Measurements from ENCODE around the gene INHBA. TPM values are rescaled to one million over a fixed set of nuclear protein-coding genes. Genes with fewer than 3 reads are reported as not detected.

Gene INHBA
- total and polyA plus RNA-seq, 9 of the 15 experiments (the other 6 are each of a cell fraction or from before 2014, with no cell fraction given): 0.02 to 0.04 TPM; not detected in 7

DNA sequence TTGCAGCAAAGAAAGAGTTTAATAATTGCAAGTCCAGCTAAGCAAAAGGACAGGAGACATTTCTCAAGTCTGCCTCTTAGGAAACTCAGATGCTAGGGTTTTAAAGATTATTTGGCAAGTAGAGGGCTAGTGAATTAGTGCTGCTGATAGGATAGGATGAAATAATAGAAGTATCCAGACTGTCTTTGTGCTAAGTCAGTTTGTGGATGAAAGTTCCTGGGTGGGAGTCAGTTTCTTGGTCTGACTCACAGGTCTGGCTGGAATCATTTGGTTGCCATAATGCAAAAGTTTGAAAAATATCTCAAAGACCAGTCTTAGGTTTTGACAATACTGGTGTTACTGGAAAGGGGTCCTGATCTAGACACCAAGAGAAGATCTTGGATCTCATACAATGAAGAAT lies 42.6 kb upstream of the INHBA start:
- no TSS peak for BruUV-seq (replicated peaks)
- H3K4me2 ChIP-seq (ENCODE audit: insufficient read depth, low read length): no peak overlapping the region
- in situ Hi-C loops (cut with MboI): no loop called here
- H2AFZ ChIP-seq (ENCODE audit: low read depth, low read length): no peak overlapping the region
- H3K9me1 ChIP-seq (ENCODE audit: control insufficient read depth, insufficient read depth, low read length): no peaks in the 10 kb centered on the region
- H4K20me1 ChIP-seq (replicated peaks; ENCODE audit: control insufficient read depth, insufficient read depth, low read length): no peaks in the 10 kb centered on the region
- POLR2A ChIA-PET: no interaction called here
- no peaks in the 10 kb centered on the region for H3K4me1 ChIP-seq (replicated peaks in 1 of 2; ENCODE audit: control insufficient read depth in 2 of 2, insufficient read depth in 2 of 2, low read length in 2 of 2)
- ATAC-seq: no peak
- H3K9ac ChIP-seq (ENCODE audit: insufficient read depth in 1 of 2, low read depth in 2 of 2, low read length in 2 of 2): no peak overlapping the region
- H3K79me2 ChIP-seq (ENCODE audit: control insufficient read depth, insufficient read depth, low read length): no peaks in the 10 kb centered on the region
- no peak for DNase-seq (ENCODE audit: extremely low read depth in 1 of 4, low spot score in 3 of 4)
- FAIRE-seq: no peak
- no peak overlapping the region for H3K27ac ChIP-seq (ENCODE audit: extremely low read depth, low read depth, low read length)
- intact Hi-C loops (cut with micrococcal nuclease): no loop called here
- no peaks in the 10 kb centered on the region for H3K27me3 ChIP-seq (ENCODE audit: control insufficient read depth in 2 of 2, insufficient read depth in 2 of 2, low read length in 2 of 2)
- no peaks in the 10 kb centered on the region for H3K9me3 ChIP-seq (replicated peaks; ENCODE audit: control insufficient read depth, insufficient read depth, low read depth, low read length)
- TF ChIP-seq ZNF324 (CRISPR knock-in tag; IDR thresholded peaks at IDR 0.05): no peak
- TF ChIP-seq, protein P1, sequence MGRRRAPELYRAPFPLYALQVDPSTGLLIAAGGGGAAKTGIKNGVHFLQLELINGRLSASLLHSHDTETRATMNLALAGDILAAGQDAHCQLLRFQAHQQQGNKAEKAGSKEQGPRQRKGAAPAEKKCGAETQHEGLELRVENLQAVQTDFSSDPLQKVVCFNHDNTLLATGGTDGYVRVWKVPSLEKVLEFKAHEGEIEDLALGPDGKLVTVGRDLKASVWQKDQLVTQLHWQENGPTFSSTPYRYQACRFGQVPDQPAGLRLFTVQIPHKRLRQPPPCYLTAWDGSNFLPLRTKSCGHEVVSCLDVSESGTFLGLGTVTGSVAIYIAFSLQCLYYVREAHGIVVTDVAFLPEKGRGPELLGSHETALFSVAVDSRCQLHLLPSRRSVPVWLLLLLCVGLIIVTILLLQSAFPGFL (CRISPR knock-in tag; IDR thresholded peaks at IDR 0.05): no peak
- H3K36me3 ChIP-seq (ENCODE audit: control insufficient read depth, insufficient read depth, low read length): no peaks in the 10 kb centered on the region
- H3K4me3 ChIP-seq: no peak overlapping the region
- CTCF ChIA-PET (ENCODE audit: low intra/inter-chr PET ratio): no interaction called here

DNA sequence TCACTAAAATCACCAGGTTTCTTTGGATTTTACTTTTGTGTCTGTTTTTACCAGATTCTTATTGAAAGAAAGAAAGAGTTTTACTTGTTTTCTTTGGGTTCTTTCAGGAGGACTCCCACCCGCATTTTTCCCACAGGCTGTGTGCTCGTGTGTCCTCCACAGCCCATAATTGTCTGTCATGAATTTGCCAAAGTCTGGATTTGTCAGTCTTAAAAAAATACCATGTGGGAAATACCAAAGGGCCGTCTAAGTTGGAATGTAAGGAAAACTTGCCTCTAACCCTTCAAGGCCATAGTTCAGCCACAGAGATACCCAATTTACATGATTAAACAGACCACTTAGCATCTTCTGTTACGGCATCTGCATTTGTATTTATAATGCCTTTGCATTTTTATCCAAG lies 41.3 kb upstream of the INHBA start:
- ATAC-seq (no peak), DNase-seq (ENCODE audit: extremely low read depth in 1 of 4, low spot score in 3 of 4) (no peak), FAIRE-seq (no peak)
- no peak overlapping the region for H3K4me3 ChIP-seq
- H3K27ac ChIP-seq (ENCODE audit: extremely low read depth, low read depth, low read length): no peak overlapping the region
- WGBS (ENCODE audit: insufficient coverage, low coverage, missing lambda C conversion rate): 0% methylated on average over 4 of the region's 4 CpGs
- H3K4me1 ChIP-seq (replicated peaks in 1 of 2; ENCODE audit: control insufficient read depth in 2 of 2, insufficient read depth in 2 of 2, low read length in 2 of 2): no peaks in the 10 kb centered on the region
- no TSS peak for BruUV-seq (replicated peaks)
- CTCF ChIA-PET (ENCODE audit: low intra/inter-chr PET ratio): no interaction called here
- H3K36me3 ChIP-seq (ENCODE audit: control insufficient read depth, insufficient read depth, low read length): no peaks in the 10 kb centered on the region
- H3K9me1 ChIP-seq (ENCODE audit: control insufficient read depth, insufficient read depth, low read length): no peaks in the 10 kb centered on the region
- H3K79me2 ChIP-seq (ENCODE audit: control insufficient read depth, insufficient read depth, low read length): no peaks in the 10 kb centered on the region
- H4K20me1 ChIP-seq (replicated peaks; ENCODE audit: control insufficient read depth, insufficient read depth, low read length): no peaks in the 10 kb centered on the region
- intact Hi-C loops (cut with micrococcal nuclease): no loop called here
- H3K27me3 ChIP-seq (ENCODE audit: control insufficient read depth in 2 of 2, insufficient read depth in 2 of 2, low read length in 2 of 2): no peaks in the 10 kb centered on the region
- no peaks in the 10 kb centered on the region for H3K9me3 ChIP-seq (replicated peaks; ENCODE audit: control insufficient read depth, insufficient read depth, low read depth, low read length)
- no peak overlapping the region for H2AFZ ChIP-seq (ENCODE audit: low read depth, low read length)
- no peak overlapping the region for H3K4me2 ChIP-seq (ENCODE audit: insufficient read depth, low read length)
- POLR2A ChIA-PET: no interaction called here
- H3K9ac ChIP-seq (ENCODE audit: insufficient read depth in 1 of 2, low read depth in 2 of 2, low read length in 2 of 2): no peak overlapping the region
- in situ Hi-C loops (cut with MboI): no loop called here
- TF ChIP-seq, protein P2, sequence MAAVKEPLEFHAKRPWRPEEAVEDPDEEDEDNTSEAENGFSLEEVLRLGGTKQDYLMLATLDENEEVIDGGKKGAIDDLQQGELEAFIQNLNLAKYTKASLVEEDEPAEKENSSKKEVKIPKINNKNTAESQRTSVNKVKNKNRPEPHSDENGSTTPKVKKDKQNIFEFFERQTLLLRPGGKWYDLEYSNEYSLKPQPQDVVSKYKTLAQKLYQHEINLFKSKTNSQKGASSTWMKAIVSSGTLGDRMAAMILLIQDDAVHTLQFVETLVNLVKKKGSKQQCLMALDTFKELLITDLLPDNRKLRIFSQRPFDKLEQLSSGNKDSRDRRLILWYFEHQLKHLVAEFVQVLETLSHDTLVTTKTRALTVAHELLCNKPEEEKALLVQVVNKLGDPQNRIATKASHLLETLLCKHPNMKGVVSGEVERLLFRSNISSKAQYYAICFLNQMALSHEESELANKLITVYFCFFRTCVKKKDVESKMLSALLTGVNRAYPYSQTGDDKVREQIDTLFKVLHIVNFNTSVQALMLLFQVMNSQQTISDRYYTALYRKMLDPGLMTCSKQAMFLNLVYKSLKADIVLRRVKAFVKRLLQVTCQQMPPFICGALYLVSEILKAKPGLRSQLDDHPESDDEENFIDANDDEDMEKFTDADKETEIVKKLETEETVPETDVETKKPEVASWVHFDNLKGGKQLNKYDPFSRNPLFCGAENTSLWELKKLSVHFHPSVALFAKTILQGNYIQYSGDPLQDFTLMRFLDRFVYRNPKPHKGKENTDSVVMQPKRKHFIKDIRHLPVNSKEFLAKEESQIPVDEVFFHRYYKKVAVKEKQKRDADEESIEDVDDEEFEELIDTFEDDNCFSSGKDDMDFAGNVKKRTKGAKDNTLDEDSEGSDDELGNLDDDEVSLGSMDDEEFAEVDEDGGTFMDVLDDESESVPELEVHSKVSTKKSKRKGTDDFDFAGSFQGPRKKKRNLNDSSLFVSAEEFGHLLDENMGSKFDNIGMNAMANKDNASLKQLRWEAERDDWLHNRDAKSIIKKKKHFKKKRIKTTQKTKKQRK (IDR thresholded peaks at IDR 0.05; ENCODE audit: borderline replicate concordance, low read depth, low read length): no peak
- TF ChIP-seq TCF3 (CRISPR knock-in tag; IDR thresholded peaks at IDR 0.05) (no peak), NUFIP1 (IDR thresholded peaks at IDR 0.05; ENCODE audit: partially characterized antibody) (no peak), ZKSCAN1 (IDR thresholded peaks at IDR 0.05; ENCODE audit: low read depth, low read length) (no peak), ZNF311 (CRISPR knock-in tag; IDR thresholded peaks at IDR 0.05) (no peak)
- TF ChIP-seq, protein P3, sequence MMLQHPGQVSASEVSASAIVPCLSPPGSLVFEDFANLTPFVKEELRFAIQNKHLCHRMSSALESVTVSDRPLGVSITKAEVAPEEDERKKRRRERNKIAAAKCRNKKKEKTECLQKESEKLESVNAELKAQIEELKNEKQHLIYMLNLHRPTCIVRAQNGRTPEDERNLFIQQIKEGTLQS (IDR thresholded peaks at IDR 0.05): no peak
- TF ChIP-seq, protein P3 (CRISPR knock-in tag; conservative IDR thresholded peaks at IDR 0.05): no peak
- TF ChIP-seq, protein P4, sequence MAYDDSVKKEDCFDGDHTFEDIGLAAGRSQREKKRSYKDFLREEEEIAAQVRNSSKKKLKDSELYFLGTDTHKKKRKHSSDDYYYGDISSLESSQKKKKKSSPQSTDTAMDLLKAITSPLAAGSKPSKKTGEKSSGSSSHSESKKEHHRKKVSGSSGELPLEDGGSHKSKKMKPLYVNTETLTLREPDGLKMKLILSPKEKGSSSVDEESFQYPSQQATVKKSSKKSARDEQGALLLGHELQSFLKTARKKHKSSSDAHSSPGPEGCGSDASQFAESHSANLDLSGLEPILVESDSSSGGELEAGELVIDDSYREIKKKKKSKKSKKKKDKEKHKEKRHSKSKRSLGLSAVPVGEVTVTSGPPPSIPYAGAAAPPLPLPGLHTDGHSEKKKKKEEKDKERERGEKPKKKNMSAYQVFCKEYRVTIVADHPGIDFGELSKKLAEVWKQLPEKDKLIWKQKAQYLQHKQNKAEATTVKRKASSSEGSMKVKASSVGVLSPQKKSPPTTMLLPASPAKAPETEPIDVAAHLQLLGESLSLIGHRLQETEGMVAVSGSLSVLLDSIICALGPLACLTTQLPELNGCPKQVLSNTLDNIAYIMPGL (CRISPR knock-in tag; IDR thresholded peaks at IDR 0.05): no peak
